GM18868 (cell line): ENCODE measurements around the gene USP53.
"Not testable (repeated sequence)": the region's sequence is repeated elsewhere in the genome, so short reads cannot be mapped to it uniquely, and the experiment has no call there.

Experiments
- ATAC-seq: cut with Tn5 transposase; IDR thresholded peaks from one replicate; pipeline ENCODE4 v1.9.1; 2021; ENCODE audit warnings: mild to moderate bottlenecking, moderate library complexity; ENCODE audit not compliant: unreplicated experiment

The USP53 gene

DNA sequence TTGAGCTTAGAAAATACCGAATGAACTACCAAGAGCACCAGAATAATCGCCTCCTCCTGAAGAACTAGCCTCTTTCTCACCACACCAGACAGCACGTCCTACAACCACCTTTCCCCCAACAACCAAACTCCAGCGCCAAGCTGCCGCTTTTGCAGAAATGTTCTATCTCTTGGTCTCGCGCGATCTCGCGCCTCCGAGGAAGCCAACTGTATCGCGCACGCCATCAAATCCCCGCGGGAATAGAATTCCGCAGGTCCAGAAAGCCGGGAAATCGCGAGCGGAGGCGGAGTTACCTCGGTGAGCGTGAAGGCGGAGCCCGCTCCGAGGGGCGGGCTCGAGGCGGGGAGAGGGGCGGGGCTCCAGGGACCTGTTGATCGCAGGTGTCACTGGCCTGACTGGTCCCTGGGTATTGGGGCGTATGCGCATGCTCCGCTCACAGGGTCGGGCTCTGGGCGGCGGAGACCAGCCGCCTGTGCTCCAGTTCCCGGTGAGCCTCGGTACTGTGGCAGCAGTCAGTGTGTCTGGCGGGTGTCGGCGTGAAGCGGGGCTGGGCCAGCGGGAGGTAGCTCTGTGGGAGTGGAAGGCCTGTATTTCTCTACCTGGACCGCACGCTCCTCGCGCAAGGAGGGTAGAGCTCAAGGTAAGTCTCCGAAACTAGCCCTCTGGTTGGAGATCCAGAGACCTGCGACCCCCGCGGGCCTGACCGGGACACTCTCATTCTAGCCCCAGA, at the start of gene USP53:
TSS of gene USP53 (plus strand) at position 480 of the 730 bp plus-strand sequence. CDS start 27,047 bp downstream, outside the sequence.
- peak; percentile 95 for ATAC-seq

DNA sequence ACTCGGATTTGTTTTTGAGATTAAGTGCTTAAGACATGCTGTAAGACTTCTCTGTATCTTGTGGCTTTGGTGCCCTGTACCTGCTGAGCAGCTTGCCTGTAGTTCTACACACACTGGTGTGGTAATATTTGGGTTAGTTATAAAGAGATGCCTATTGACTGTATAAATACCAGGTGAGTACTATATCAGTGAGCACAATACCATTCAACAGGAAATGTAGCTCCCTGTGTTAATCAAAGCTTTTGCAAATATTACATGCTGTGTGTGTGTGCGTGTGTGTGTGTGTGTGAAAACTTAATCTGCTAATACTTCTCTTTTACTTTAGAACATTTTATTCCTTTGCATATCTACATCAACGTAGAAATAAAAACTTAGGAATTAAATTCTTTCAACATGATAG, 46.7 kb upstream of the USP53 start:
- no peak for ATAC-seq

DNA sequence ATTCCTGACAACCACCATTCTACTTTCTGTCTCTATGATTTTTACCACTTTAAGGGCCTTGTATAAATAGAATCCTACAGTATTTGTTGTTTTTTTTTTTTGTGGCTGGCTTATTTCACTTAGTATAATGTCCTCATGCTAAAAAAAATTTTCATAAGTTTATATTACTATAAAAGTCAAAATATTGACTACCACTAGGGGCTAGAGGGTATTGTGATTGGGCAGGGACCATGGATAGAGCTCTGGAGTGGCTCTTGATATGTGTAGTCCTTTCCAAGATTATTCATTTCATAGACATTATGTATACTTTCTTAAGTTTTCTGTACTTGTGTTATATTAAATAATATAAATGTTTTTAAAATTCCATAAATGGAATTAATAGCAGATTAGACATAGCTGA, 42.3 kb upstream of the USP53 start:
- no peak for ATAC-seq

DNA sequence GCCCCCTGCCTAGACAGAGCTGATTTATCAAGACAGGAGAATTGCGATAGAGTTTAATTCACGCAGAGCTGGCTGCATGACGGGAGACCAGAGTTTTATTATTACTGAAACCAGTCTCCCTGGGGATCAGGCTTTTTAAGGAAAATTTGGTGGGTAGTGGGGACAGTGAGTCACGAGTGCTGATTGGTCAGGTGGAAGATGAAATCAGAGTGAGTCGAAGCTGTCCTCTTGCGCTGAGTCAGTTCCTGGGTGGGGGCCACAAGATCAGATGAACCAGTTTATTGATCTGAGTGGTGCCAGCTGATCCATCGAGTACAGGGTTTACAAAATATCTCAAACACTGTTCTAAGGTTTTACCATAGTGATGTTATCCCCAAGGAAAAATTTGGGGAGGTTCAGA, 40.3 kb upstream of the USP53 start:
- no peak for ATAC-seq

DNA sequence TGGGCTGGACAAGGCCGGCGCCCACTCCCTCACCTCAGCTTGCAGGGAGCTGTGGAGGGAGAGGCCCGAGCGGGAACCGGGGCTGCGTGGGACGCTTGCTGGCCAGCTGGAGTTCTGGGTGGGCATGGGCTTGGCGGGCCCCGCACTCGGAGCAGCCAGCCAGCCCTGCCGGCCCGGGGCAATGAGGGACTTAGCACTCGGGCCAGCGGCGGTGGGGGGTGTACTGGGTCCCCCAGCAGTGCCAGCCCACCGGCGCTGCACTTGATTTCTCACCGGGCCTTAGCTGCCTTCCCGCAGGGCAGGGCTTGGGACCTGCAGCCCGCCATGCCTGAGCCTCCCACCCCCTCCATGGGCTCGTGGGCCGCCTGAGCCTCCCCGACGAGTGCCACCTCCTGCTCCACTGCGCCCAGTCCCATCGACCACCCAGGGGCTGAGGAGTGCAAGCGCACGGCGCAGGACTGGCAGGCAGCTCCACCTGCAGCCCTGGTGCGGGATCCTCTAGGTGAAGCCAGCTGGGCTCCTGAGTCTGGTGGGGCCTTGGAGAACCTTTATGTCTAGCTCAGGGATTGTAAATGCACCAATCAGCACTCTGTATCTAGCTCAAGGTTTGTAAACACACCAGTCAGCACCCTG, 38.7 kb upstream of the USP53 start:
- not testable (repeated sequence) for ATAC-seq

DNA sequence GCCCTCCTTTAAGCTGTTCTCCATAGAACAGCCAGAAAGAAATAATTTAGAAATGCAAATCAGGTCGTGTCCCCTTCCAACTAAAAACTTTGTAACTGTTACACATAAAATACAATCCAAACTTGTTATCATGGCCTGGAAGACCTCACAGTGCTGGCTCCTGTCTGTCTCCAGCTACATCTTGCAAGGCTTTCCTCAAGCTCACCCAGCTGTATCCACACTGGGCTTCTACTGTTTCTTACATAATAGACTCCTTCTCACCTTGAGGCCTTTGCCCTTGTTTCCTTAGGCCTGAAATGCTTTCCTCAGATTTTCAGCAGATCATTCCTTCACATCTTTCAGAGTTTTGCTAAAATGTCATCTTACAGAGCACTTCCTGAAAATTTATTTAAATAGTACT, 33.5 kb upstream of the USP53 start:
- no peak for ATAC-seq

DNA sequence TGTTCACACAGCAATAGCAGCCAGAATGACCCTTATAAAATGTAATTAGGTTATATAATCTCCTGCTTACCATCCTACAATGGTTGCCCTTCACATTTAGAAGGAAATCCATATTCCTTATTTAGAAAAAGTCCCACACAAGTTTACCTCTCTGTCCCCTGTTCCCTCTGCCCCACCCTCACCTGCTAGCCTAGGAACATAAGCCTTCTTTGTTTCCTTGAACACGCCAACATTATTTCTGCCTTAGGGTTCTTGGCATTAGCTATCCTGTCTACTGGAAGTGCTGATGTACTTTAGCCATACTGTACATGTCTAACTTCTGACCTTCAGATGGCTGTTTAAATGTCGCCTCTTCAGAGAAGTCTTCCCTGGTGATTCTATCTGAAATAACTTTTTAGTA, 28.4 kb upstream of the USP53 start:
- ATAC-seq, result no peak

DNA sequence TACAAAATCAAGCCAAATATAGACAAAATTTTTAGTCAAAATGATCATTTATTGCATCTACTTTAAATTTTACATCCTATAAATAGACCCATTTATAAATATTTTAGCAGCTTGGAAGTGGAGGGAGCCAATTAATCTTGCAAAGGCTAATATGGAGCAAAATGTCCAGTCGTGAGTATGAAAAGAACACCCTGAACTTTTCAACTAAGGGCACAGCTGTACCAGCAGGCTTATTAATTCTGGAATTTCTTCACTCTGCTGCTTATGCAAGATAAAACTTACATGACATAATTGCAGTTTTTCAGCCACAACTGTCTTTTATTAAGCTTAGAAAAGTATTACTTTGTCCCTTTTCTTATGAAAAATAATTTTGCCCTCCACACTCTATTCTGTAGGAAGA, 22.9 kb upstream of the USP53 start:
- no peak for ATAC-seq

DNA sequence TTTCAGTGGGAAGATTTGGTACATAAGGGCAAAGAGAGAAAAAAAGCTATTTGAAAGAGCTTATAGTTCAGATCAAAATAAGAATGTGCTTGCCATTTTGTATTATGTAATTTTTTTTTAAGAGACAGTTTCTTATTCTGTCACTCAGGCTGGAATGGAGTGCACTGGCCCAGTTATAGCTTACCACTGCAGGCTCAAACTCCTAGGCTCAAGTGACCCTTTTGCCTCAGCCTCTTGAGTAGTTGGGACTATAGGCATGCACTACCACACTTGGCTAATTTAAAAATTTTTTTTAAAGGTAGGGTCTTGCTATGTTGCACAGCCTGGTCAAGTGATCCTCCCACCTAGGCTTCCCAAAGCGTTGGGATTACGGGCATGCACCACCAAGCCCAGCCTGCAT, 22.2 kb upstream of the USP53 start:
- no peak for ATAC-seq

DNA sequence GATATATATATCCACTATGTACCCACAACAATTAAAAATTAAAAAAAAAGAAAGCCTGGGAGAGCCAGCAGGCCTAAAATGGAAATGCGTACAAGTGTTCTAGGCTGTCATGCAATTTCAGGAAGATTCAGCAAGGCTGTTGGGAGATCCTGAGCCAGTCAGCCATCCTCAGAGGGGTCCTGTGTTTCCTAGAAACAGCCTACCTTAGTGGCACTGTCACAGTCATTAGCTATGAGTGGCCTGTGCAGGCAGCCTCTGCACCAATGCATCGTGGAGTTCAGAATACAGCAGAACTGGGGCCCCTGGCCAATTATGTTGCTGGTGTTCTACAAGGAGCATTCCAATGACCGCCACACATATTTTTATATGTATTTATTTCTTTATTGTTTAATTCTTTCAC, 21.0 kb upstream of the USP53 start:
- ATAC-seq, result no peak

DNA sequence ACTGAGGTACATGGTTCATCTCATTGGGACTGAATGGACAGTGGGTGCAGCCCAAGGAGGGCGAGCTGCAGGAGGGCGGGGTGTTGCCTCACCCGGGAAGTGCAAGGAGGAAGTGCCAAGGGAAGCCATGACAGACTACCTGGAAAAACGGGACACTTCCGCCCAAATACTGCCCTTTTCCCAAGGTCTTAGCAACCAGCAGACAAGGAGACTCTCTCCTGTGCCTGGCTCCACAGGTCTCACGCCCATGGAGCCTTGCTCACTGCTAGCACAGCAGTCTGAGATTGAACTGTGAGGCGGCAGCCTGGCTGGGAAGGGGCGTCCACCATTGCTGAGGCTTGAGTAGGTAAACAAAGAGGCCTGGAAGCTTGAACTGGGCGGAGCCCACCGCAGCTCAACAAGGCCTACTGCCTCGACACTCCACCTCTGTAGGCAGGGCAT, 14.7 kb upstream of the USP53 start:
- no peak for ATAC-seq

DNA sequence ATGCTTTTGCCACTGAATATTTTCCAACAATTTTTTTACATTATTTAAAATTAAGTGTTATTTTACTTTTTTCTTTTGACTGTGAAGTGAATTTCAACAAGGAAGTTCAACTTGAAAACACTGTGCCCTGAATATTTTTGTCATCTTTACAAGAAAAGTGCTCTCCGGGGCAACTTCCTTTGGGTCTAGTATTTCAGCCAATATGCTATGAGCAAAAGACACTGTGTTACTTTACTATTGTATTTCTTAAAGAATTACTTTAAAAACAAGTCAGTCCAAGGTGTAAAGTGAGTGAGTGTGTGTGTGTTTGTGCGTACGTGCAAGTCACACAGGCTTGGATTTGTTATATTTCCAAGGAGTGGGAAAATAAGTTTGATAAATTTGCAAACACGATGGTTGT, 7.6 kb upstream of the USP53 start:
- ATAC-seq, result no peak

DNA sequence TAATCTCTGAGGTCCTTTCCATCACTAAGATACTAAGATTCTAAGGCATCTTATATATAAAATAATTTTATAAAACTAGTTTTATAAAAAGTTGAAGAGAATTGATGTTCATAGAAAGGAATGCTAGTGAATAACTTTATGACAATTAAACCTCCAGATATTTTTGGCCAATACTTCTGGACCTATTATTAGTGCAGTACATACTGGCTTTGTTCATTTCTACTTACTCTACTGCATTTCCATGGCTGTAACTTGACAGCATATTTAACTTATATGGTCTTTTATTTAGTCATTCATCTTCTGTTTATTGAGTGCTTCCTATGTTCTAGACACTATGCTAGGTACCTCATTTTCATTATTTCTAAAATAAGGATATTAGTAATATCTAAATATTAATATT, 6.8 kb upstream of the USP53 start:
- ATAC-seq, result no peak

DNA sequence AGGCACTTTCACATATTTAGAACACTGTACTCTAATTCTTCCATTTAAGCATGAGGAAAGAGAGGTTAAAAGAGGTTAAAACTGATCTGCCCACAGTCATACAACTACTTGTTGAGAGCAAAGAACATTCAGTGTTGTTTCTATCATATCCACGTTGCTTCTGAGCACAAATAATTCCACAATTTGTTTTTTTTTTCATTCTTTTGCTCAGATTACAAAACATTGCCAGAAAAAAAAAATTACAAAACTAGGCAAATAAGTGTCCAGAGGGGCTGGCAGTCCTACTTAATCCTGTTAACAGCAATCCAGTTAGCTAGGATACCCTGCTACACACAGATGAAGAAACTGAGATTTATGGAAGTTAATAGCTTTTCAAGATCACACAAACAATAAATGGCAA, 6.3 kb upstream of the USP53 start:
- no peak for ATAC-seq

DNA sequence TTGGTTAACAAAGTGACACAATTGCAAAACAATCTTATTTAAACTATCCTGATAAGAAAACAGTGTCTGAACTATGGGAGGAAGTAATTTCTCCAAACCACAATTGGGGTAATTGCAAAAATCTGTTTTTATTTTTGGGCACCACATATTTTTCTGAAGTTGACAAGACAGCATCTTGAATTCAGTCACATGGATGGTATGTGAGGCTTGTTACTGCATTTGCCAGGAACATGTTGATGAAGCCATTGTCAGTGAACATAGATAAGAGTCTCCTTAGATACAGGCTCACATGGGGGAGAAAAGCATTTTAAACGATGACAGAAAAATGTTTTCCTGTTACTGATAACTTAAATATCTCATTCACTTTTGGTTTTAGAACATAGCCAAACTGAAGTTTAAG, 5.5 kb upstream of the USP53 start:
- ATAC-seq, result no peak

DNA sequence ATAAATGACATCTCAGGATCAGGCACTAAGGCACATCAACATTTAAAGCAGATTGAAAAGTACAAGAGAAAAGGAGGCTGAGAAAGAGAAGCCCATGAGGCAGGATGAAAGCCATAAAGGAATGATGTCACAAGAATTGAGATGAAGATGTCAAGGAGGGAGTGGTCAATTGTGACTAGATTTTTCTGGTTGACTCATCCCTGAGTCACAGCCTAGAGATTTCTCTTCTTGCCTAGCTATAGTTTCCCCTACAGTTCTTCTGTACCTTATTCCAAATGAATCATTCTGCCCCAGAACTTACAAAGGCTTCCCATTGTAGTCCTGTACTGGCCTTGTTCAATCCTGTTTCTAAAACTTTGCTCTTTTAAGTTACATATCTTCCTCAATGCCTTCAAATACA, 3.4 kb upstream of the USP53 start:
- peak; percentile 26 for ATAC-seq

DNA sequence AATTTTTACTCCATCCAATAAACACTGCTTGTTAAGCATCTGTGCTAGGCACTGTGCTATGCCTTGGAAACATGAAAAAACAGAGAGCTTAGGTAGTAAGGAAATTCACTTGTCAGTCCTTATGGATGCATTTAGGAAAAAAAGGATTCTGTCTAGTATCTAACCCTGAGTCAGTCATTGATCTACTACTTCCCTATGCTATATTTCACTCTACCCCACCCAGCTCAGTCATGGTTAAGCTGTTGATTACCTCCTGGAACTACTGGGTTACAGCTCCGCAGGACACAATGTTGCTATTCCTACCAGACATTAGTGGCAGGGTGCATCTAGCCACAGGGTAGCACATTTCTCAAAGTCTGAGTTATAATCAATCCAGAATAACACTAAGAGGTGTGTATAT, 2.9 kb upstream of the USP53 start:
- no peak for ATAC-seq

DNA sequence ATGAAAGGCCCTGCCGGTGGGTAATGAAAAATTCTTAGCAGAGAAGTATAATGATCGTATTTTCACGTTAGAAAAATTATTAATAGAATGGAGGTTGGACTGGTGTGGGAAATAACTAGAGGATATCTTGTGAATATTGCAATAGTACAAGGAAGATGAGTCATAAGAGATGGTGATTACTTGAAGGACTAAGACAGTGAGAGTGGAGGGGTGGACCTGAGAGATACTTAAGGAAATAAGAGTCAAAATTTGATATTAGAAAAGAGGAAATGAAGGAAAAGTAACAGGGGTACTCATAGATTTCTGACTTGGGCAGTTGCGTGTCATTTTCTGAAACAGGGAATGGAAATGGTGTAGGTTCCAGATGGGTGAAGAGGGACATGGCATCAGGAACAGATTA, 1.7 kb upstream of the USP53 start:
- ATAC-seq, result no peak

DNA sequence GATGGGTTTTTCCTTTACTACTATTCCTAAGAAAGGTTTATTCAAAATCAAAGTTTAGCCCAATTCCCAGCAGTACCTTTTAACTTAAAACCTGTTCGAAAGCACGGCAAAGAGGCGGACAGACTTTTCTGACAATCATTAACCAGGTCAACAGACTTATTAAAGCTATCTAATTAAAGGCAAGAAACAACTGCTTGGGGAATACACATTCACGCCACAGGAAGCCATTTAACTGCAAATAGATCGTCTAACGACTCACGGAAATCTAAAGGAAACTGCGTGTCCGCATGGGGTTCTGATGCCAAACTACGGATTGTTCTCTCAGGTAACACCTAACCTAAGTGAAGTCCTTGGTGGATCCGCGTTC, 663 bp upstream of the USP53 start:
- peak; percentile 7 for ATAC-seq

DNA sequence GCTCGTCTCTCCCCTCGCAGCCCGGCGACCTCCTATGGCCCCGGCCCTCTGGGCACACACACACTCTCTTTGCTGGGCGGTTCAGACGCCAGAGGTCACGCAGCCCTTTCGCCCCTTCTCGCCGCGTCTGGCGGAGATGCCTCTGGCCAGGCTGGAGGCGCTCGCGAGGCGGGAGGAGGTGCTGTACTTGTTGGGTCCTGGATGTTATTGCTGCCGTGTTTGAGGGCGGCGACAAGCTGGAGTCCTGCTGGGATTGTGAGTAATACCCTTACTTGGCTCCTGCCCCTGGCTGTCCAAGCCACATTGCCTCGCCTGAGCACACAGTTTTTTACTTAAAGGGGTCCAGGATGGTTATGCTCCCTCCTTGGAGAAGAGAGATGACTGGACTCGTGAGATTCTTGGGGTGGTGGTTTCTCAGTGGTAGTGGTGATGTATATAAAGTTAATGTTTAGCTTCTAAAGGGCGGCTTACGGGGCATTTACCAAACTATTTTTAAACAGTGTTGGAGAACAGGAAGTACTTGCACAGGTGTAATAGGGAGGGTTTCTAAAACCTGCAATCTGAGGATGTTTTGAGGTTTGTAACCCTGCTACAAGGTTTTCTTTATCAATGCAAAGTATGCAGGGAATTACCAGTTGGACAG, 572 bp downstream of the USP53 start:
- peak; percentile 42 for ATAC-seq

DNA sequence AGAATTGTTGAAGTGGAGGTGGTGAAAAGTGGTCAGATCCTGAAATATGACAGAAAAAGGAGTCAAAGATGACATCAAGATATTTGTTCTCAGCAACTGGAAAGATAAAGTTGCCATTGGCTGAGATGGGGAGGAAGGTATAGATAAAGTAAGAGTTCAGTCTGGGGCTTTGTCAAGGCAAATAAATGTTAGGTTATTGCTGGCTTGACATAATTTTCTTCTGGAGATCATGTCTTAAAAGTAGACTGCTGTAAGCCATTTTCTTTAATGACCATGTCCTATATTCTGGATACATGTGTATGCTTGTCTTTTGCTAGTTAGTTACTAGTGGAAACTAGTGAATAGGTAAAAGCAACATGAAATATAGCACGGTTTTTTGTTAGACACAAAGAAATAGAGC, 5.6 kb downstream of the USP53 start:
- no peak for ATAC-seq

DNA sequence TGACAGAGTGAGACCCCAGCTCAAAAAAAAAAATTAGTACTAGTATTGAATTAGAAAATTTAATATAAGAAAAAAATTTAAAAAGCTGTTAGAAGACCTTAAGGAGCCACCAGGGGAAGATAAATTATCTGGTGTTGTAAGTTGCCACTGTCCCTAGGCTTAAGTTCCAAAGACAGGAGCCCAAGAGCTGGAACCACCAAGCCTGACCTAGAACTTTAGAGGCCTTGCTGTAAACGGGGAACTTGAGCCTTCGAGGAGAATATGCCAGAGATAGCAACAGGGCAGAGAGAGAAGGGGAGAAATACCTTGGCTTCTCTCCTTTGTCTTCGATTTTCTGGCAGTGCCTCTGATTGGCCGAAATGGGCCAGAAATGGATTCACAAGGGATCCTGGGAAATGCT, 8.9 kb downstream of the USP53 start:
- ATAC-seq, result no peak
